NT2/D1 (cell line): ENCODE measurements around the gene MAP3K10.

ENCODE experiments used
- DNase-seq: peaks from one replicate; pipeline ENCODE4 v3.0.0-alpha.2; 2011; ENCODE audit warnings: low read depth, low spot score
- H3K27me3 ChIP-seq: 2 replicates; pipeline ENCODE4 v1.6.0; 2011; ENCODE audit warnings: mild to moderate bottlenecking; ENCODE audit not compliant: insufficient read length, insufficient read depth
- H3K36me3 ChIP-seq: 2 replicates; pipeline ENCODE4 v1.6.1; 2011; ENCODE audit warnings: mild to moderate bottlenecking, low read length, mixed read lengths; ENCODE audit not compliant: insufficient read depth, insufficient read length
- H3K4me1 ChIP-seq: 2 replicates; pipeline ENCODE4 v1.5.1; 2011; ENCODE audit not compliant: insufficient read depth, insufficient read length
- H3K4me3 ChIP-seq: 2 replicates; pipeline ENCODE4 v1.5.1; 2011; ENCODE audit warnings: low read depth; ENCODE audit not compliant: insufficient read length
- H3K9ac ChIP-seq: 2 replicates; pipeline ENCODE4 v1.6.0; 2011; ENCODE audit warnings: low read depth; ENCODE audit not compliant: insufficient read length
- H3K9me3 ChIP-seq: 2 replicates; pipeline ENCODE4 v1.5.1; 2011; ENCODE audit warnings: mild to moderate bottlenecking, low read length; ENCODE audit not compliant: insufficient read depth
- SUZ12 ChIP-seq: IDR thresholded peaks from 2 replicates; pipeline ENCODE4 v1.6.1; 2011; ENCODE audit not compliant: insufficient read length, insufficient read depth; ENCODE audit errors: extremely low read depth
- YY1 ChIP-seq: IDR thresholded peaks from 2 replicates; pipeline ENCODE4 v1.6.1; 2011; ENCODE audit not compliant: insufficient read length, insufficient read depth
- ZNF274 ChIP-seq: IDR thresholded peaks from 2 replicates; pipeline ENCODE4 v1.6.1; 2011; ENCODE audit warnings: mild to moderate bottlenecking, low read depth, low read length

Gene MAP3K10

GRCh38 chr19:40232949-40233810 lies 42.0 kb downstream of the MAP3K10 start:
- Histone ChIP-seq H3K36me3 (peaks cover 40% of the 10 kb centered on the region), H3K27me3 (no peaks in the 10 kb centered on the region)

GRCh38 chr19:40233811-40234389 lies 42.7 kb downstream of the MAP3K10 start:
- H3K36me3 ChIP-seq, result peaks cover 47% of the 10 kb centered on the region
- H3K4me1 ChIP-seq, result peaks cover 16% of the 10 kb centered on the region

More at GRCh38 chr19:40232949-40233810, 42.0 kb downstream of the MAP3K10 start:
- H3K9ac ChIP-seq, result no peak overlapping the region
- DNase-seq, result no peak
- no peak for TF ChIP-seq SUZ12
- no peak for TF ChIP-seq YY1
- no peak for TF ChIP-seq ZNF274
- no peak overlapping the region for H3K4me3 ChIP-seq
- H3K9me3 ChIP-seq, result no peaks in the 10 kb centered on the region
- peaks cover 16% of the 10 kb centered on the region for H3K4me1 ChIP-seq

GRCh38 chr19:40234429-40235237 lies 43.4 kb downstream of the MAP3K10 start:
- no peak overlapping the region for H3K9ac ChIP-seq
- H3K9me3 ChIP-seq, result no peaks in the 10 kb centered on the region
- H3K36me3 ChIP-seq, result peaks cover 54% of the 10 kb centered on the region

More at GRCh38 chr19:40233811-40234389, 42.7 kb downstream of the MAP3K10 start:
- no peak for DNase-seq
- no peak overlapping the region for H3K9ac ChIP-seq
- TF ChIP-seq ZNF274 (no peak), SUZ12 (no peak), YY1 (no peak)
- H3K4me3 ChIP-seq, result no peak overlapping the region
- no peaks in the 10 kb centered on the region for H3K9me3 ChIP-seq
- no peaks in the 10 kb centered on the region for H3K27me3 ChIP-seq

GRCh38 chr19:40235238-40236025 lies 44.2 kb downstream of the MAP3K10 start:
- Histone ChIP-seq H3K4me1 (peaks cover 16% of the 10 kb centered on the region), H3K27me3 (no peaks in the 10 kb centered on the region), H3K9me3 (no peaks in the 10 kb centered on the region), H3K36me3 (peaks cover 62% of the 10 kb centered on the region), H3K4me3 (no peak overlapping the region), H3K9ac (no peak overlapping the region)
- TF ChIP-seq SUZ12 (no peak), ZNF274 (no peak), YY1 (no peak)
- no peak for DNase-seq

More at GRCh38 chr19:40234429-40235237, 43.4 kb downstream of the MAP3K10 start:
- H3K4me1 ChIP-seq, result peaks cover 16% of the 10 kb centered on the region
- DNase-seq, result no peak
- H3K4me3 ChIP-seq, result no peak overlapping the region
- no peaks in the 10 kb centered on the region for H3K27me3 ChIP-seq
- TF ChIP-seq SUZ12, result no peak
- TF ChIP-seq YY1, result no peak
- no peak for TF ChIP-seq ZNF274

- DNase-seq, result no peak
- H3K36me3 ChIP-seq, result peaks cover 67% of the 10 kb centered on the region
- H3K27me3 ChIP-seq, result no peaks in the 10 kb centered on the region
- no peaks in the 10 kb centered on the region for H3K9me3 ChIP-seq
- no peak overlapping the region for H3K4me3 ChIP-seq
- peaks cover 16% of the 10 kb centered on the region for H3K4me1 ChIP-seq
- H3K9ac ChIP-seq, result no peak overlapping the region
- TF ChIP-seq YY1 (no peak), ZNF274 (no peak), SUZ12 (no peak)
Measured at GRCh38 chr19:40236026-40236355, 44.8 kb downstream of the MAP3K10 start.

GRCh38 chr19:40236366-40236765 lies 45.1 kb downstream of the MAP3K10 start:
- no peak for DNase-seq
- peaks cover 71% of the 10 kb centered on the region for H3K36me3 ChIP-seq
- H3K27me3 ChIP-seq, result no peaks in the 10 kb centered on the region
- no peak overlapping the region for H3K9ac ChIP-seq
- TF ChIP-seq YY1, result no peak
- TF ChIP-seq ZNF274, result no peak
- H3K9me3 ChIP-seq, result no peaks in the 10 kb centered on the region
- peaks cover 16% of the 10 kb centered on the region for H3K4me1 ChIP-seq
- no peak overlapping the region for H3K4me3 ChIP-seq
